GM06990 (cell line): Measurements from ENCODE around the gene DBP.

Source experiments
- DNase-seq: peaks from one replicate; pipeline ENCODE4 v3.0.0-alpha.2; 2011; ENCODE audit not compliant: insufficient read length; ENCODE audit errors: extremely low read depth
- H3K27me3 ChIP-seq: replicated peaks from 2 replicates; pipeline ENCODE4 v1.6.0; 2011; ENCODE audit warnings: low read length; ENCODE audit not compliant: control insufficient read depth, insufficient read depth
- H3K36me3 ChIP-seq: 2 replicates; pipeline ENCODE4 v1.5.1; 2011; ENCODE audit warnings: low read length; ENCODE audit not compliant: control insufficient read depth, insufficient read depth
- H3K4me3 ChIP-seq: replicated peaks from 2 replicates; pipeline ENCODE4 v1.5.1; 2011; ENCODE audit warnings: low read depth, mild to moderate bottlenecking, control low read depth, low read length
- CTCF ChIP-seq: IDR thresholded peaks from 2 replicates; pipeline ENCODE4 v1.5.1; 2011; ENCODE audit warnings: low read length, control low read depth, mild to moderate bottlenecking, inconsistent platforms; ENCODE audit not compliant: insufficient read depth, poor library complexity, severe bottlenecking

Gene DBP

GRCh38 chr19:48600679-48601417 is 36.3 kb downstream of the DBP start:
- no peaks in the 10 kb centered on the region for H3K36me3 ChIP-seq
- no peak overlapping the region for H3K4me3 ChIP-seq
- no peak for TF ChIP-seq CTCF
- no peaks in the 10 kb centered on the region for H3K27me3 ChIP-seq
- no peak for DNase-seq

DNA sequence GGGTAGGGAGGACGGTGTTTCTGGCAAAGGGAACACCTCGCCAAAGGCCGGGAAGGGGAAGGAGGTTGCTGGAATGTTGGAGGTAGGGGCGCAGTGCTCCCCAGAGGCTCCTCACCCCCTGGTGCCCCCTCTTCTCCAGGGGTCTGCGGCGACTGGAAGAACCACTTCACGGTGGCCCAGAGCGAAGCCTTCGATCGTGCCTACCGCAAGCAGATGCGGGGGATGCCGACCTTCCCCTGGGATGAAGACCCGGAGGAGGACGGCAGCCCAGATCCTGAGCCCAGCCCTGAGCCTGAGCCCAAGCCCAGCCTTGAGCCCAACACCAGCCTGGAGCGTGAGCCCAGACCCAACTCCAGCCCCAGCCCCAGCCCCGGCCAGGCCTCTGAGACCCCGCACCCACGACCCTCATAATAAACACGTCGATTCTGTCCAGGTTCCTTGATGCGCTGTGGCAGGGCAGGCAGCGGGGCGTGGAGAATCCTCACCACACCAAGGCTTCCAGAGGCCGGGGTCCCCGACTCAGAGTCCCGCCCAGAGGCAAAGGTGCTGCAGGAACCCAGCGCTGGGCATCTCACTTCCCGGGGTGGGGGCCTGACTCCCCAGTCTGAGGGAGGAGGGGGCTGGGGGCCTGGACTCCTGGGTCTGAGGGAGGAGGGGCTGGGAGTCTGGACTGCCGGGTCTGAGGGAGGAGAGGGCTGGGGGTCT is 38.0 kb downstream of the DBP start:
- no peak for DNase-seq
- Histone ChIP-seq H3K36me3 (no peaks in the 10 kb centered on the region), H3K27me3 (no peaks in the 10 kb centered on the region), H3K4me3 (no peak overlapping the region)
- no peak for TF ChIP-seq CTCF

DNA sequence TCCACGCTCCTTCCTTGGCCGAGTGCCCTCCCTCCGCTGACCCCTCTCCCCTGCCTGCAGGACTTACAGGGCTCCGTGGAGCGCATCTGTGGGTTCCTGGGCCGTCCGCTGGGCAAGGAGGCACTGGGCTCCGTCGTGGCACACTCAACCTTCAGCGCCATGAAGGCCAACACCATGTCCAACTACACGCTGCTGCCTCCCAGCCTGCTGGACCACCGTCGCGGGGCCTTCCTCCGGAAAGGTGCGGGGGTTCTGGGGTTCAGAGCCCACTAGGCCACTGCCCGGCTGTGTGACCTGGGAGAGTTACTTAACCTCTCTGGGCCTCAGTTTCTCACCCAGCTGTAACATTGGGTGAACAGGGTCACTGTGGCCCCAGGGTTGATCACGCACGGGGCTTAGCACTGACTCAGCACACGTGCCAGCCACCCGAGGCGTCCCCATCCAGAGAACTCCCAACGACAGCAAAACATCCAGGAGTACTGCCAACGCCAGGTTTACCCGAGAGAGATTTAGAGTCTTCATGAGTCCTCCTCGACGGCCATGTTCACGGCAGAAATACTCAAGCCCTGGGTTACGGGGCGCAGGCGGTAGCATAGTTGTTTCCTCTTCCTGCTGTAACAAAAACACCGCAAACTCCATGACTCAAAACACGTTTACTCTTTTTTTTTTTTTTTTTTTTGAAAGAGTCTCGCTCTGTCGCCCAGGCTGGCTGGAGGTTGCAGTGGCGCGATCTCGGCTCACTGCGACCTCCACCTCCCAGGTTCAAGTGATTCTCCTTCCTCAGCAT is 40.3 kb downstream of the DBP start:
- no peaks in the 10 kb centered on the region for H3K36me3 ChIP-seq
- no peak for TF ChIP-seq CTCF
- H3K27me3 ChIP-seq, result no peaks in the 10 kb centered on the region
- no peak overlapping the region for H3K4me3 ChIP-seq
- no peak for DNase-seq

DNA sequence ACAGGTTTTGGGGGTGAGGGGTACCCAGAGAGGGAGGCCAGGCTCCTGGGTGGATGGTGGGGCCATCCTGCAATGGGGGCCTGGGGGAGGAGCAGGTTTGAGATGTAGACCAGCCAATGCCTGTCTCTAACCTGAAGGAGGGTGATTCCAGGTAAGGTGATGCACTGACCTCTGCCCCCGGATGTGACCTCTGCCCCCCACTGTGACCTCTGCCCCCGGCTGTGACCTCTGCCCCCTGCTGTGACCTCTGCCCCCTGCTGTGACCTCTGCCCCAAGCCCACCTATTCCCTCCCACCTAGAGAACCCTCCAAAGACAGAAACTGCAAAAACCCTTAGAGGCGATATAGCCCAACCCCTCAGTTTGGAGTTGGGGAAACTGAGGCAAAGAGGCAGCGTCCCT is 40.9 kb downstream of the DBP start:
- Histone ChIP-seq H3K27me3 (no peaks in the 10 kb centered on the region), H3K36me3 (no peaks in the 10 kb centered on the region), H3K4me3 (no peak overlapping the region)
- DNase-seq, result no peak
- TF ChIP-seq CTCF, result no peak

GRCh38 chr19:48595833-48596232 is 41.3 kb downstream of the DBP start:
- H3K27me3 ChIP-seq, result no peaks in the 10 kb centered on the region
- TF ChIP-seq CTCF, result no peak
- H3K4me3 ChIP-seq, result no peak overlapping the region
- no peaks in the 10 kb centered on the region for H3K36me3 ChIP-seq
- DNase-seq, result no peak
